OCI-LY1 (cell line): ENCODE measurements around the gene PATZ1.

Experiments
- H2AFZ ChIP-seq: fragments of 200-600 bp; sonication (generic), shearing (Covaris generic); 2 replicates; pipeline ENCODE4 v1.6.0; 2014; ENCODE audit warnings: antibody characterized with exemption, mild to moderate bottlenecking, low read length
- H3F3A ChIP-seq: fragments of 200-600 bp; sonication (generic), shearing (Covaris generic); 2 replicates; pipeline ENCODE4 v1.6.0; 2014; ENCODE audit warnings: mild to moderate bottlenecking, antibody characterized with exemption, low read length, moderate library complexity; ENCODE audit not compliant: insufficient read depth
- H3K27ac ChIP-seq: fragments of 200-600 bp; sonication (generic); 2 replicates; pipeline ENCODE4 v1.5.1; 2014; ENCODE audit warnings: low read length, mixed run types, mild to moderate bottlenecking, low read depth; ENCODE audit not compliant: poor library complexity, severe bottlenecking
- H3K27me3 ChIP-seq: fragments of 200-600 bp; sonication (generic); 2 replicates; pipeline ENCODE4 v1.6.0; 2014; ENCODE audit warnings: antibody characterized with exemption, mild to moderate bottlenecking, low read length, moderate library complexity; ENCODE audit not compliant: insufficient read depth
- H3K36me3 ChIP-seq: fragments of 200-600 bp; sonication (generic); 2 replicates; pipeline ENCODE4 v1.6.1; 2014; ENCODE audit warnings: mild to moderate bottlenecking, antibody characterized with exemption, low read length, moderate library complexity, mixed read lengths; ENCODE audit not compliant: insufficient read depth
- H3K4me1 ChIP-seq: fragments of 200-600 bp; sonication (generic); 2 replicates; pipeline ENCODE4 v1.5.1; 2014; ENCODE audit warnings: mild to moderate bottlenecking, low read length, moderate library complexity; ENCODE audit not compliant: insufficient read depth, severe bottlenecking
- H3K4me2 ChIP-seq: fragments of 200-600 bp; sonication (generic), shearing (Covaris generic); 2 replicates; pipeline ENCODE4 v1.6.1; 2014; ENCODE audit warnings: low read length
- H3K4me3 ChIP-seq: fragments of 200-600 bp; sonication (generic); 2 replicates; pipeline ENCODE4 v1.5.1; 2014; ENCODE audit warnings: low read length, low read depth, mild to moderate bottlenecking, mixed read lengths; ENCODE audit not compliant: poor library complexity, severe bottlenecking
- H3K79me2 ChIP-seq: fragments of 200-600 bp; shearing (Covaris generic); 2 replicates; pipeline ENCODE4 v1.6.1; 2016; ENCODE audit warnings: mixed run types, low read length, mixed read lengths; ENCODE audit not compliant: insufficient read depth
- H3K9ac ChIP-seq: fragments of 200-600 bp; sonication (generic), shearing (Covaris generic); 2 replicates; pipeline ENCODE4 v1.6.1; 2014; ENCODE audit warnings: mild to moderate bottlenecking, low read length, mixed read lengths
- H3K9me2 ChIP-seq: fragments of 200-600 bp; sonication (generic), shearing (Covaris generic); 2 replicates; pipeline ENCODE4 v1.6.1; 2014; ENCODE audit warnings: low read depth, mild to moderate bottlenecking, low read length, mixed read lengths
- H3K9me3 ChIP-seq: fragments of 200-600 bp; shearing (Covaris generic); 2 replicates; pipeline ENCODE4 v1.6.1; 2014; ENCODE audit warnings: low read length, mixed read lengths
- H4K20me1 ChIP-seq: fragments of 200-600 bp; sonication (generic), shearing (Covaris generic); 2 replicates; pipeline ENCODE4 v1.6.0; 2016; ENCODE audit warnings: mild to moderate bottlenecking, low read length; ENCODE audit not compliant: insufficient read depth
- CTCF ChIP-seq: fragments of 200-600 bp; sonication (generic), shearing (Covaris generic); IDR thresholded peaks from 2 replicates; pipeline ENCODE4 v1.5.1; 2017; ENCODE audit warnings: mild to moderate bottlenecking, antibody characterized with exemption, low read length, moderate library complexity, mixed read lengths
- EZH2 ChIP-seq: fragments of 200-600 bp; sonication (generic), shearing (Covaris generic); IDR thresholded peaks from 2 replicates; pipeline ENCODE4 v1.8.0; 2017; ENCODE audit warnings: borderline replicate concordance, mixed run types, mild to moderate bottlenecking, antibody characterized with exemption, low read length, moderate library complexity, mixed read lengths

Gene PATZ1

GRCh38 chr22:31277741-31278140 lies 68.4 kb downstream of the PATZ1 start:
- H3K27me3 ChIP-seq, result no peaks in the 10 kb centered on the region
- peaks cover 85% of the 10 kb centered on the region for H3K36me3 ChIP-seq
- no peaks in the 10 kb centered on the region for H3K4me1 ChIP-seq
- no peaks in the 10 kb centered on the region for H3K79me2 ChIP-seq
- no peaks in the 10 kb centered on the region for H3K9me3 ChIP-seq
- H2AFZ ChIP-seq, result no peak overlapping the region
- H4K20me1 ChIP-seq, result no peaks in the 10 kb centered on the region
- no peak overlapping the region for H3K9ac ChIP-seq
- no peak overlapping the region for H3K4me2 ChIP-seq
- no peak overlapping the region for H3K4me3 ChIP-seq
- H3F3A ChIP-seq, result no peaks in the 10 kb centered on the region
- no peaks in the 10 kb centered on the region for H3K9me2 ChIP-seq
- no peak for TF ChIP-seq CTCF
- TF ChIP-seq EZH2, result no peak
- H3K27ac ChIP-seq, result no peak overlapping the region

- Histone ChIP-seq H3K4me2 (no peak overlapping the region), H2AFZ (no peak overlapping the region), H3K27ac (no peak overlapping the region), H3K4me3 (no peak overlapping the region), H3K79me2 (no peaks in the 10 kb centered on the region), H4K20me1 (no peaks in the 10 kb centered on the region), H3K36me3 (peaks cover 81% of the 10 kb centered on the region), H3K9me2 (no peaks in the 10 kb centered on the region), H3K27me3 (no peaks in the 10 kb centered on the region), H3F3A (no peaks in the 10 kb centered on the region), H3K9me3 (no peaks in the 10 kb centered on the region), H3K4me1 (no peaks in the 10 kb centered on the region), H3K9ac (no peak overlapping the region)
- no peak for TF ChIP-seq CTCF
- no peak for TF ChIP-seq EZH2
These were observed 69.5 kb downstream of the PATZ1 start for GRCh38 chr22:31276426-31277167.
